Nephron progenitor cell (in vitro differentiated cells): ENCODE data around the gene MAPKAPK2.
"Not testable (repeated sequence)": the region's sequence is repeated elsewhere in the genome, so short reads cannot be mapped to it uniquely, and the experiment has no call there.

Experiments
- DNase-seq: peaks from one replicate; pipeline ENCODE4 v3.0.0; 2021
- H3K27ac Mint-ChIP-seq: 2 replicates; pipeline ENCODE4 v1.8.0; 2021; ENCODE audit warnings: mild to moderate bottlenecking, moderate library complexity, mixed read lengths
- H3K27me3 Mint-ChIP-seq: 2 replicates; pipeline ENCODE4 v1.8.0; 2021; ENCODE audit warnings: mild to moderate bottlenecking, low read depth, mixed read lengths; ENCODE audit not compliant: poor library complexity
- H3K36me3 Mint-ChIP-seq: 2 replicates; pipeline ENCODE4 v1.8.0; 2021; ENCODE audit warnings: low read depth, mixed read lengths
- H3K4me1 Mint-ChIP-seq: 2 replicates; pipeline ENCODE4 v1.8.0; 2021; ENCODE audit warnings: mixed read lengths
- H3K4me3 Mint-ChIP-seq: 2 replicates; pipeline ENCODE4 v1.8.0; 2021; ENCODE audit warnings: mild to moderate bottlenecking, moderate library complexity, mixed read lengths
- H3K9me3 Mint-ChIP-seq: 2 replicates; pipeline ENCODE4 v1.8.0; 2021; ENCODE audit warnings: mild to moderate bottlenecking, moderate library complexity, mixed read lengths
- TF ChIP-seq, protein P1 (sequence below): fragments of 200-600 bp; sonication (generic); IDR thresholded peaks from 2 replicates; pipeline ENCODE4 v1.5.0; 2021; ENCODE audit warnings: antibody characterized with exemption

The MAPKAPK2 gene

GRCh38 chr1:206778031-206778430, 93.3 kb downstream of the MAPKAPK2 start:
- Mint-ChIP-seq H3K27ac (no peak overlapping the region), H3K27me3 (no peaks in the 10 kb centered on the region), H3K4me3 (no peak overlapping the region), H3K36me3 (no peaks in the 10 kb centered on the region), H3K9me3 (no peaks in the 10 kb centered on the region), H3K4me1 (peaks cover 25% of the 10 kb centered on the region)
- TF ChIP-seq, protein P1, sequence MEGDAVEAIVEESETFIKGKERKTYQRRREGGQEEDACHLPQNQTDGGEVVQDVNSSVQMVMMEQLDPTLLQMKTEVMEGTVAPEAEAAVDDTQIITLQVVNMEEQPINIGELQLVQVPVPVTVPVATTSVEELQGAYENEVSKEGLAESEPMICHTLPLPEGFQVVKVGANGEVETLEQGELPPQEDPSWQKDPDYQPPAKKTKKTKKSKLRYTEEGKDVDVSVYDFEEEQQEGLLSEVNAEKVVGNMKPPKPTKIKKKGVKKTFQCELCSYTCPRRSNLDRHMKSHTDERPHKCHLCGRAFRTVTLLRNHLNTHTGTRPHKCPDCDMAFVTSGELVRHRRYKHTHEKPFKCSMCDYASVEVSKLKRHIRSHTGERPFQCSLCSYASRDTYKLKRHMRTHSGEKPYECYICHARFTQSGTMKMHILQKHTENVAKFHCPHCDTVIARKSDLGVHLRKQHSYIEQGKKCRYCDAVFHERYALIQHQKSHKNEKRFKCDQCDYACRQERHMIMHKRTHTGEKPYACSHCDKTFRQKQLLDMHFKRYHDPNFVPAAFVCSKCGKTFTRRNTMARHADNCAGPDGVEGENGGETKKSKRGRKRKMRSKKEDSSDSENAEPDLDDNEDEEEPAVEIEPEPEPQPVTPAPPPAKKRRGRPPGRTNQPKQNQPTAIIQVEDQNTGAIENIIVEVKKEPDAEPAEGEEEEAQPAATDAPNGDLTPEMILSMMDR: no peak
- DNase-seq: no peak

GRCh38 chr1:206778911-206779310, 94.2 kb downstream of the MAPKAPK2 start:
- not testable (repeated sequence) for H3K27ac Mint-ChIP-seq, H3K27me3 Mint-ChIP-seq, H3K36me3 Mint-ChIP-seq, H3K9me3 Mint-ChIP-seq, DNase-seq, H3K4me3 Mint-ChIP-seq
- H3K4me1 Mint-ChIP-seq: peaks cover 21% of the 10 kb centered on the region

GRCh38 chr1:206779638-206780037, 94.9 kb downstream of the MAPKAPK2 start:
- Mint-ChIP-seq H3K36me3 (no peaks in the 10 kb centered on the region), H3K27me3 (peaks cover 3% of the 10 kb centered on the region), H3K4me3 (no peak overlapping the region), H3K4me1 (peaks cover 22% of the 10 kb centered on the region), H3K27ac (no peak overlapping the region), H3K9me3 (no peaks in the 10 kb centered on the region)
- TF ChIP-seq, protein P1: no peak
- no peak for DNase-seq

DNA sequence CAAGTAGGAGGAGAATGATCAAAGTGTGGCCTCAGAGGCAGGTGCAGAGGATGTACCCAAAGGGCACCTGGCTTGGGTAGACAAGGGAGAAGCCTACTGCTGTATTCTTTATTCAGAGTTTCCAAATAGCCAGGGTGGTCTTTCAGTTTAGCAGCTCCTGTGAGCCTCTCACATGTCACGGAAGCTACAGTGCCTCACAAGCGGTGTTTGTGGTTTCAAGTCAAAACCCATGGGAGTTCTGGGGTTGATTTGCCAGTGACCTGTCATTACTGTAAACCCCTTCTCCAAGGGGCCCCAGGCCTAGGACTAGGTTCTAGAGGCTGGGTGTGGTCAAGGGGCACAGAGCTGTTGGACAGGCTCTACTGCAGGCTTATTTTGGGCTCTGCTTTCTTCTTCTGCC, 97.7 kb downstream of the MAPKAPK2 start:
- TF ChIP-seq, protein P1: no peak
- Mint-ChIP-seq H3K9me3 (no peaks in the 10 kb centered on the region), H3K27me3 (peaks cover 6% of the 10 kb centered on the region), H3K4me1 (peaks cover 43% of the 10 kb centered on the region), H3K4me3 (no peak overlapping the region), H3K36me3 (no peaks in the 10 kb centered on the region), H3K27ac (no peak overlapping the region)
- DNase-seq: no peak

GRCh38 chr1:206783506-206783905, 98.8 kb downstream of the MAPKAPK2 start:
- H3K27me3 Mint-ChIP-seq: peaks cover 6% of the 10 kb centered on the region
- H3K9me3 Mint-ChIP-seq: no peaks in the 10 kb centered on the region
- DNase-seq: no peak
- H3K36me3 Mint-ChIP-seq: no peaks in the 10 kb centered on the region
- TF ChIP-seq, protein P1: no peak
- H3K4me3 Mint-ChIP-seq: no peak overlapping the region
- H3K4me1 Mint-ChIP-seq: peaks cover 49% of the 10 kb centered on the region
- H3K27ac Mint-ChIP-seq: no peak overlapping the region
